CD1c-positive myeloid dendritic cell (primary cell): ENCODE measurements around the gene C7.
"Not testable (repeated sequence)": the region's sequence is repeated elsewhere in the genome, so short reads cannot be mapped to it uniquely, and the experiment has no call there.

Source experiments
- DNase-seq: peaks from one replicate; pipeline ENCODE4 v3.0.0-alpha.2; 2016; ENCODE audit errors: extremely low spot score

C7 gene

GRCh38 chr5:40991168-40991980, 82.1 kb downstream of the C7 start:
- no peak for DNase-seq

GRCh38 chr5:40991981-40992559, 82.8 kb downstream of the C7 start:
- DNase-seq, result no peak

GRCh38 chr5:40995801-40996586, 86.7 kb downstream of the C7 start:
- DNase-seq, result no peak

GRCh38 chr5:40999142-40999541, 89.8 kb downstream of the C7 start:
- DNase-seq, result no peak

- DNase-seq, result no peak
Measured at GRCh38 chr5:40999966-41000365, 90.7 kb downstream of the C7 start.

- no peak for DNase-seq
Measured at GRCh38 chr5:41003670-41004376, 94.5 kb downstream of the C7 start.

DNA sequence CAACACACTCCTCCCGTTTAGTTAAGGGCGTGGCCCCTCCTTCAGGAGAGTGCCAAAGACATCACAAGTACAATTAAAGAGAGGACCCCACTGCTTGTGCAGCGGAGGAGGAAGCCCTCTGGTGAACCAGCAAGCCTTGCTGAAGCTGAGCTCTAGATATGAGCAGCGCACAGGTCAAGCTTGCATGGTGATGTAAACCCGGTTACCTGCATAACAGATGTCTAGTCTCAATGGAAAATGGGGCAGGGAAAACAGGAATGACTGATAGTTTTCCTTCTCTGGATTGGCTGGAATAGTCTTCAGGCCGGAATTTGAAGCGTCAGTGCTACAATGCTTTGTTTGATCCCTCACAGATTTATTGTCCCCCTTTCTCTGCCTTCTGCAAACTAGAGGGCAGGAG, 95.6 kb downstream of the C7 start:
- no peak for DNase-seq

GRCh38 chr5:41009232-41009631, 99.9 kb downstream of the C7 start:
- DNase-seq, result no peak

- no peak for DNase-seq
Measured at GRCh38 chr5:41010572-41010971, 101.3 kb downstream of the C7 start.

DNA sequence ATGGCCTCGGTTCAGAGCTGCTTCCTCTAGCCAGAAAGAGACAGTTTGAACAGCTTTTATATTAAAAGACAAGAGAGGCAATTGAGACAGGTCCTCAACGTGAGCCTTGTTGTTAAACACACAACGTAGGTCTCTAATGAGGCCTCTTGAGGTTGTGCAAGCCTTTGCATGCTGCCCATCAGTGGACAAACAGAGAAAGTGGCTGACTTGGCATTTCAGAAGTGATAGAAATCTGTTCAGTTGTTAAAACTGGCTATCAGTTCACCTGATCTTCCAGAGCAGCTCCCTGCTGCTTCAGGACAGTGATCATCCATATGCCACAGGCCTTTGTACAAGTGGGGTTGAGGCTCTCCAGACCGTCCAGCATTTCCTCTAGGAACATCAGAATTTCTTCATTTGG, 103.0 kb downstream of the C7 start:
- no peak for DNase-seq

- not testable (repeated sequence) for DNase-seq
Measured at GRCh38 chr5:41022600-41022999, 113.3 kb downstream of the C7 start.
